ENCODE measurements around the gene CXXC5. TPM values are rescaled to one million over a fixed set of nuclear protein-coding genes. Genes with fewer than 3 reads are reported as not detected.

The CXXC5 gene
- total and polyA plus RNA-seq, 2 experiments from 2014 or later, result 70.4 to 122 TPM

- Histone ChIP-seq H3K27ac (peak overlapping the region; percentile 52), H3K4me3 (no peak overlapping the region), H3K4me1 (ENCODE audit: low read depth) (peaks cover 32% of the 10 kb centered on the region)
Measured at GRCh38 chr5:139700711-139701055, 52.5 kb downstream of the CXXC5 start.

GRCh38 chr5:139701056-139701741 lies 53.0 kb downstream of the CXXC5 start:
- no peak for DNase-seq (ENCODE audit: low read depth in 1 of 2, low spot score in 1 of 2)
- Histone ChIP-seq H3K36me3 (no peaks in the 10 kb centered on the region), H3K27me3 (no peaks in the 10 kb centered on the region), H3K27ac (peak overlapping the region; percentile 52), H3K9me3 (ENCODE audit: low read depth) (no peaks in the 10 kb centered on the region), H3K4me1 (ENCODE audit: low read depth) (peaks cover 32% of the 10 kb centered on the region), H3K4me3 (no peak overlapping the region)
- TF ChIP-seq CTCF (IDR thresholded peaks at IDR 0.05; ENCODE audit: low read depth, low read length), result no peak

More at GRCh38 chr5:139700711-139701055, 52.5 kb downstream of the CXXC5 start:
- no peaks in the 10 kb centered on the region for H3K27me3 ChIP-seq
- TF ChIP-seq CTCF (IDR thresholded peaks at IDR 0.05; ENCODE audit: low read depth, low read length), result no peak
- DNase-seq (ENCODE audit: low read depth in 1 of 2, low spot score in 1 of 2), result no peak
- no peaks in the 10 kb centered on the region for H3K36me3 ChIP-seq
- no peaks in the 10 kb centered on the region for H3K9me3 ChIP-seq (ENCODE audit: low read depth)

- H3K36me3 ChIP-seq, result no peaks in the 10 kb centered on the region
- H3K27me3 ChIP-seq, result no peaks in the 10 kb centered on the region
- DNase-seq (ENCODE audit: low read depth in 1 of 2, low spot score in 1 of 2), result no peak
- H3K9me3 ChIP-seq (ENCODE audit: low read depth), result no peaks in the 10 kb centered on the region
- no peak for TF ChIP-seq CTCF (IDR thresholded peaks at IDR 0.05; ENCODE audit: low read depth, low read length)
- no peak overlapping the region for H3K4me3 ChIP-seq
- no peak overlapping the region for H3K27ac ChIP-seq
- H3K4me1 ChIP-seq (ENCODE audit: low read depth), result peaks cover 24% of the 10 kb centered on the region
Measured at GRCh38 chr5:139702548-139702947, 54.4 kb downstream of the CXXC5 start.

GRCh38 chr5:139704748-139705147 lies 56.6 kb downstream of the CXXC5 start:
- Histone ChIP-seq H3K27ac (no peak overlapping the region), H3K27me3 (no peaks in the 10 kb centered on the region), H3K9me3 (ENCODE audit: low read depth) (no peaks in the 10 kb centered on the region), H3K4me3 (no peak overlapping the region), H3K36me3 (no peaks in the 10 kb centered on the region), H3K4me1 (ENCODE audit: low read depth) (peaks cover 26% of the 10 kb centered on the region)
- no peak for TF ChIP-seq CTCF (IDR thresholded peaks at IDR 0.05; ENCODE audit: low read depth, low read length)
- DNase-seq (ENCODE audit: low read depth in 1 of 2, low spot score in 1 of 2), result no peak

GRCh38 chr5:139705191-139705590 lies 57.0 kb downstream of the CXXC5 start:
- H3K9me3 ChIP-seq (ENCODE audit: low read depth), result no peaks in the 10 kb centered on the region
- no peaks in the 10 kb centered on the region for H3K36me3 ChIP-seq
- H3K4me3 ChIP-seq, result no peak overlapping the region
- TF ChIP-seq CTCF (IDR thresholded peaks at IDR 0.05; ENCODE audit: low read depth, low read length), result no peak
- H3K27ac ChIP-seq, result no peak overlapping the region
- H3K4me1 ChIP-seq (ENCODE audit: low read depth), result peaks cover 26% of the 10 kb centered on the region
- H3K27me3 ChIP-seq, result no peaks in the 10 kb centered on the region
- DNase-seq (ENCODE audit: low read depth in 1 of 2, low spot score in 1 of 2), result no peak

Measured in cardiac muscle cell (in vitro differentiated cells and primary cell).